HG02981 (cell line): ENCODE data around the gene CD8B2.
"Not testable (repeated sequence)": the region's sequence is repeated elsewhere in the genome, so short reads cannot be mapped to it uniquely, and the experiment has no call there.

Source experiments
- ATAC-seq: cut with Tn5 transposase; IDR thresholded peaks from one replicate; pipeline ENCODE4 v1.9.1; 2021; ENCODE audit warnings: mild to moderate bottlenecking, moderate library complexity; ENCODE audit not compliant: unreplicated experiment

The CD8B2 gene

DNA sequence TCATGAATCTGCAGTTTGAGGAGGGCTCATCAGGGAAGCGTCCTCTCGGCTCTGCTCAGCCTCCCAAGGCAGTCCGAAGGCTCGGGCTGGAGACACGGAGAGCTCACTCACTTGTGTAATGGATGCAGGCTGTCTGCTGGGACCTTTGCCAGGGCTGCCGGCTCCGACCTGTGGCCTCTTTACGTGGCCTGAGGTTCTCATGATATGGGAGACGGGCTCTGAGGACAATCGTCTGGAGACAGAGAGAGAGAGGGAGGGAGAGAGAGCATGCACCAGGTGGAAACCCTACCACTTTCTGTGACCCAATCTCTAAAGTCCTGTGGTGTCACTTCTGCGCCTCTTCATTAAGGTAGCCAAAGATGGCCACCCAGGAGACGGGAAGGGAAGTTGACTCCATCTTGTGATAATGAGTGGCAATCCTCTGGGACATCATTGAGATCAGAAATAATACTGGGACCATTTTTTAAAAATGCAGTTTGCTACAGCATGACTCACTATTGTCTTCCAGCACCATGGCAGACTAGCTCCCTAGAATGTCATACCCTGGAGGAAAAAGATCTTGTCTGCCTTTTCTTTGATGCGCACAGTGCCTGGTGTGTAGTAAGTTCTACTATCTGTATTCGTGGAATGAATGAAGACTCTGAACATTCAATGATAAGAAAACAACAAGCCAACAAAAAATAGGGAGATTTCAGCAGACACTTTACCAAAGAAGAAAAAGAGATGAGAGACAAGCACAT, 60.2 kb downstream of the CD8B2 start:
- ATAC-seq, result no peak

DNA sequence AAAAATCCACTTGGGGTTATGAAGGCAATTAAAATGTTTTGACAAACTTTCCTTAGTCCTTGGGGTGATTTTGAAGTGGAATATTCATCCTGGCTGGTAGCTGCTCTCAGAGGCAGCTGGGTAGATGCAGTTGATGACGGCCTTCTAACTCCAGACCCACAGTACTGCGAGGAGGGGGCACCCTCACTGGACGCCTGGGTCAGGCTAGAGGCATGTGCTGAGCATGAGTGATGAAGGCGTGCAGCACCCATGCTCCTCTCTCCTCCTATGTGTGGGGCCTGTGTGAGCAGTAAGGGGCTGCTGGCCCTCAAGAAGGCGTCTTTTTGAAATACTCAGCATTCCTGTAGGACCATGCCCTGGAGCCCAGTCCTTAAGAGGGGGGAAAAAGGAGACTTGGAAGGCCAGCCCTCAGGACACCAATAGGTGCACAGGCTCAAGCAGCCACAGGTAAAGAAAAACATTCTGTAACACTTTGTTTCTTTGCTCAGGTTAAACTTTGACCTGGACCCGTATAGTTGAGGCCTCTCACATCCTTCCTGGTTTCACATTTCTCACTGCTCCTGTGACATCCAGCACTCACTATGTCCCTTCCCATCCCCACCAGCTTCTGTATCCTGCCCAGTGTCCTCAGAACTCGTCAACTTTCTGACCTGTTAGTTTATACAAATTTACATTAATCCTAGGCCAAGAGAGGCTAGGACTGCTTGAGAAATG, 64.4 kb downstream of the CD8B2 start:
- ATAC-seq, result no peak

DNA sequence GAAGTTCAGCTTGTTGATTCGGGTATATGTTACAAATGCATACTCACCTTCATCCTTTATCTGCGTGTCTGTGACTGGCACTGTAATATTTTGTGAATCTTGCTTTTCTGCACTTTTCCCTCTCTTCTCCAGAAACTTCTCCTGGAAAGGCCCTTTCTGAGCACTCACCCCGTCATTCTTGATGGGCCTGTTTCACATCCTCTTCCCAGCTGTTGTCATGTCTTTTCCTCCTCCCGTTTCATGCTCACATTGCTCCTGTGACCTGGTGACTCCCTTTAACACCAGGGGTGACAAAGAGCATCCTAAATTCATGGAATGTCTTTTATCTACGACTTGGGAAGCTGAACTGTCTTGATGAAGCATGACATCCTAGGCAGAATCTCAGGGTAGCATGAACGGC, 65.8 kb downstream of the CD8B2 start:
- no peak for ATAC-seq

DNA sequence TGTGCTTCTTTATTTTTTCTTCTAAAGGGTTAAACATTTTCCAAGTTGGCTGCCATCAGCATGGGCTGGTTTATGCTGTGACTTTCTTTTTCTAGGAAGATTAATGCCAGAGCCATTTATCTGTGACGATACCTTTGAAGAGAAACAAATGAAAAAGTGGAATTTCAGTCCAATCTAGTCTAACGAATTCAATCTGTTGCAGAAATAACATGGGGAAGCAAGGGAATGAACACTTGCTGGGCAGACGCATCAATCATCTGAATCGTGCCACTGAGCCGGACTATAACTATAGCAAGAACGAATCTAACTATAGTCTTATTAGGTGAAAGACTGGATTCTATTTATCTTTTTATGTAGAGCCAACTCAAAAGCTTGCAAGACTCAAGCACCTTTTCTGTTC, 66.2 kb downstream of the CD8B2 start:
- ATAC-seq, result no peak

DNA sequence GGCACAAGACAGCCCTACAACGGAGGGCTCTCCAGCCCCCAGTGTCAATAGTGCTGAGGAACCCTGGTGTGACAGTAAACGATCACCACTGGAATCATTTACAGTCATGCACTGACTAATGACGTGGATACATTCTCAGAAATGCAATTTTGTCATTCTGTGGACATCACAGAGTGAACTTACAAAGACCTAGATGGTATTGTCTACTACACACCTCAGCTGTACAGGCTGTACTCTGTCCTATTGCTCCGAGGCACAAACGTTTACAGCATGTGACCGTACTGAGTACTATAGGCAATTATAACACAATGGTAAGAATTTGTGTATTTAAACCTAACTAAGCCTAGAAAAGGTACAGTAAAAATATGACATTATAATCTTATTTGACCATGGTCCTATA, 67.2 kb downstream of the CD8B2 start:
- no peak for ATAC-seq

DNA sequence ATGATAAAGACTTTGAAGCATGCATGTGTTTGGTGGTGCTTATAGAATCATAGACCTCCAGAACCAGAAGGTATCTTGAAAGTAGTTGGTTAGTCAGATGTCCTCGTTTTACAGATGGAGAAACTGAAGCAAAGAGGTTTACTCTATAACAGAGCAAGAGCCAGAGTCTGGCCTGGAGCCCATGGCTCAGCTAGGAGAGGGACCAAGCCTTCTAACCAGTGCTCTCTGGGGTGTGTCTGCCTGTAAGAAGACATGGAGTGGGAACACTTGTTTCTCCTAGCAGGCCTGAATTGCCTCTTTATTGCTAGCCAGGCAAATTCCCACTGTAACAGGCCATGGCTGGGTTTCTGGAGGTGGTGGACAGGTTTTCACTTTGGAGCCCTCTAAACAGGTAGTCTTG, 67.9 kb downstream of the CD8B2 start:
- ATAC-seq, result no peak

DNA sequence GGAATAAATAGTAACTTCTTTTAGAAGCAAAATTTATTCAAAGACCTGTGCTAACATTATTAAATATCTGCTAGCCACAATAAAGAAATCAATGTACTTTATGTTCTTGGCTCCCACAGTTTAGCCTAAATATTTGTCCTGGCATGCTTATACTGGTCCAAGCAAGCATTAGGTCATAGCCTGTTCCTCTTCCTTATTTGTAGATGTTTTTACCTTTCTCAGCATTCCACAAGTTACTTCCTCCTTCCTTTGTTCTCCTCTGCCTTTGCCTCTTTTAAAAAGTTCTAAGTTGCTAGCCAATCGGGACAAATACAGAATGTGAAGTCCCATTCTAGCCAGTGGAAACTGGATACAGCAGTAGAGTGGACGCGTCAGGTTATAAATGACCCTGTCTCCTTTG, 72.6 kb downstream of the CD8B2 start:
- ATAC-seq, result not testable (repeated sequence)

DNA sequence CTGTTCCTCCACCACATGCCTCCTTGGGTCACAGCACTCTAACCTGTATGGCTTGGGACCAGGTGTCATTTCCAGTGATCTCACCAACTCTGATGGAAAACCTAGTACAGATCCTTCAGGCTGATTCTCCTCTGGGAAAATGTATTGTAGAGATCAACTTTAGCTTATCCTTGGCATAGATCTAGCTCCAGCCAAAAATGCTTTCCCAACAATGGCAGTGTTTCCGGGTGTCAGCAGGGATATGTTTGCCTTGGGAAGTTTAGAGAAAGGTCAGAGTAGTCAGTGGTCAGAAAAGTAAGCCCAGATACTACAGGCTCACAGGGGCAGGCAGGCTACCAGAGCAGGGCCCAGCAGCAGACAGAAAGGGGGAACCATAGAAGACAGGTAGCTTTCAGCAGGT, 73.6 kb downstream of the CD8B2 start:
- no peak for ATAC-seq

DNA sequence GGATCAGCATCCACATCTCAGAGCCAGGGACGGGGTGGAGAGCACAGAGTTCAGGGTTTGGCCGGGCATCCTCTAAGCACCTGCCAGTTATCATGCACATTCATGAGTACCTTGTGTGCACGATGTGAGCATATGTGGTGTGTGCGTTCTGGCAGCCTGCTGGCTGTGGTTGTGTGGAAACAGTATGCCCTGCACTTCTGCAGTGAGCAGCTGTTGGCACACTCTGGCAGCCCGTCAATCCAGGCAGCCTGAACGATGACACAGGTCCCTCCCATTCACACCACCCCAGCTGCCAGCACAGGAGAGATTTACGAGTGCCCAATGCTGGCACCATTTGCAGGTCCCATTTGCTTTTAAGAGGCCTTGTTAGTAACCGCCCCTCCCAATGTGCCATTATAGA, 74.2 kb downstream of the CD8B2 start:
- no peak for ATAC-seq

DNA sequence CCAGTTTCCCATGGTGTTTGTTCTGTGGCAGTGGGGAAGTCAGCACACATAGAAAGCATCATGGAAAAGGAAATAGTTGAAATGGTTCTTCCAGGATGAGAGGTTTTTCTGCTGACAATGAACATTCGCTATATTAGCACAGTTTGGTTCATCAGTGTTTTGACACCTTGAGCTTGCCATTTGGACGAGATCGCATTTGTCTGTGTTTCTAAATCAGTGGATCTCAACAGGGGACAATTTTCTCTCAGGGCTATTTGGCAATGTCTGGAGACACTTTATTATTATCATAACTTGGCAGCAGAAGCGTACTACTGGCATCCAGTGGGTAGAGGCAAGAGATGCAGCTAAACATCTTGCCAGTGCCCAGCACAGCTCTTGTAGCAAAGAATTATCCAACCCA, 74.6 kb downstream of the CD8B2 start:
- ATAC-seq, result no peak

DNA sequence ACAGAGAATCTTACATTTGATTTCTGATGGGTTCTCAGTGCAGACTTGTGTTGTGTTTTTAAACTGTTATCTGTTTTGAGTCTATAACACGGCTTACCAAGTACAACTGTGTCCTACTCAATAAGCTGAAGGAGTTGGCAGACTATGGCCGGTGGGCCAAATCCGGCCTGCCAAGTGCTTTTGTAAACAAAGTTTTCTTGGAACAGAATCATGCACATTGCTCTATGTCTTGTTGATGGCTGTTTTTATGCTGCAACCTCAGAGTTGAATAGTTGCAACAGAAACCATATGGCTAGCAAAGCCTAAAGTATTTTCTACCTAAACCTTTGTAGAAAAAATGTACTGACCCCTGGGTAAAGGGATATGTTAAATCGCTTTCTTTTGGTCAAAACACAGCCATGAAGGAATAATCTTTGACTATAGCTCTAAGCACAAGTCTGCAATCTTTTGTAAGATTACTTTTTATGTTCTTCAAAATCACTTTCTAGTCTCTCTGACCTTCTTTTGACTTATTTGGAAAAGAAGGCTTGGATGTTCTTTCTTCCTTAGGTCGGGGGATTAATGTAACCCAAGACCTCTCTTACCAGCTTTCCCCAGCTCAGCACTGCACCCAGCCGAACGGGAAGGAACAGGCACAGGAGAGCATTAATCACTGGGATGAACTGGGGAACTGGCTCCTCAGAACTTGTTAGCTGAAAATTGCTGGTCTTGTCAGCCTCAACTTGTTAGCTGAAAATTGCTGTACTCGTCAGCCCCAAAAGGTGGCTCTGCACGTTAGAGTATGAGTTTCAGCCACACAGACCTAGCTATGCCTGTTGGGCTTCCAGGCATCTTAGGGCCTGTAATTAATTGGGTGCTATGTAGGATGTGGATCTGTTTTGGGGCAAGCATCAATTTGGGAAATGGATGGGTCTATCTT, 75.4 kb downstream of the CD8B2 start:
- ATAC-seq, result no peak

DNA sequence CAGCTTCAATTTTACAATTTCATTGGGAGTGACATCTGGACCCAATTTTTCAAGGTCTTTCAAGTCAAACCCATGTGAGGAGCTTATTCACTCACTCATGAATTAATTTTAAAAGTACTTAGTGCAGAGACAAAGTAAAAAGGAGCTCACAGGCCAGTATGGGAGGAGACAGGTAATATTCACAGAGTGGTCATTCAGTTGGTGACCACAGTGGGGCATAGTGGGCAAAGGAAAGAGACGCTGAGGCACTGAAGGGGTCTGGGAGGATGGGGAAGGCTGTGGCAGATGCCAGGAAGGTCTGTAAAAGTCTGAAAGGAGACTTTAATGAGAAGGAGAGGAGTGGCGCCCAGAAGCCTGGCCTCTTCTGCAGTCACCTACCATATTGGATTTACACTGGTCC, 76.0 kb downstream of the CD8B2 start:
- no peak for ATAC-seq

DNA sequence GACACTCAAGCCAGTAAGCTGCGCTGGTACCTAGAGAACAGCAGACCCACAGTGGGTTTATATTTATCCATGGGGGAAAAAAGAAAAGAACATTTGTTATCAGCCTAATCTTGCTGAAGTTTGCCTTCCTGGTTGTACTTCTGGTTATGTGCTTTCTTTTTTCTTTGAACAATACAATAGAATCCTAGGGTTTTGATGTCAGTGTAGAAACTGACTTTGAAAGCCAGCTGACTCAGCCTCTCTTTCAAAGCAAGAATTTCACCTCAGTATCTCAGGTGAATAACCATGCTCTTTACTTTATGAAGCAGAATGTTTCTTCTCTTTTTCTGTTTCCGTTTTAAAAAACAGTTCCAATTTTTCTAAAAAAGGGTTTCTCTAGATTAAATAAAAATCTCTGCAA, 78.4 kb downstream of the CD8B2 start:
- no peak for ATAC-seq

DNA sequence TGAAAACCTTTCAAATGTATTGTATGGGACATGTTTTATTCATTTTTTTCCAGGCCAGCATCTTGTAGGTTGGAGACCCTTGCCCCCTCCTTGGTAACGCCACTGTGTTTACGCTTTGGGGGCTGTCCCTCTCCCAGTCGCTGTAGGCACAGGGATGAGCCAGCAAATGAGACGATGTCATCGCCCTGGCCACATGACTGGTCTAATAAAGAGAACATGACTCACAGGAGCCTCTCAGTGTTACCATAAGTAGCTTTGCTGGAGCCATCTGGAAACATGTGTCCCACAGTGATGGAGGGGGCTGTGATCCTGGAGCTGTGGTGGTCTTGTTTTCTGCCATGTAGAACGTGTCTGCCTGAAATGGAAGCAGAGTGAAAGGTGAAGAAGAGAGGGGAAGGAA, 78.9 kb downstream of the CD8B2 start:
- no peak for ATAC-seq

DNA sequence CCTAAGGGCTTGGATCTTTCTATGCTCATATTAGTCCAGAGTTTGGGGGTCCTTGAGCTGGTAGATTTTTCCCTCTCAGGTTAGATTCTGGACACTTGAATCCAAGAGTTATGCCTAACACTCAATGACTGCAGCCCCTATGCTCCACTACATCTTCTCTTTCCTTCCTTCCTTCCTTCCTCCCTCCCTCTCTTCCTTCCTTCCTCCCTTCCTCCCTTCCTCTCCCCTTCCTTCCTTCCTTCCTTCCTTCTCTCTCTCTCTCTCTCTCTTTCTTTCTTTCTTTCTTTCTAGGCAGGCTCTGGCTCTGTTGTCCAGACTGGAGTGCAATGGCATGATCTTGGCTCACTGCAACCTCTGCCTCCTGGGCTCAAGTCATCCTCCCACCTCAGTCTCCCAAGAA, 79.3 kb downstream of the CD8B2 start:
- not testable (repeated sequence) for ATAC-seq

DNA sequence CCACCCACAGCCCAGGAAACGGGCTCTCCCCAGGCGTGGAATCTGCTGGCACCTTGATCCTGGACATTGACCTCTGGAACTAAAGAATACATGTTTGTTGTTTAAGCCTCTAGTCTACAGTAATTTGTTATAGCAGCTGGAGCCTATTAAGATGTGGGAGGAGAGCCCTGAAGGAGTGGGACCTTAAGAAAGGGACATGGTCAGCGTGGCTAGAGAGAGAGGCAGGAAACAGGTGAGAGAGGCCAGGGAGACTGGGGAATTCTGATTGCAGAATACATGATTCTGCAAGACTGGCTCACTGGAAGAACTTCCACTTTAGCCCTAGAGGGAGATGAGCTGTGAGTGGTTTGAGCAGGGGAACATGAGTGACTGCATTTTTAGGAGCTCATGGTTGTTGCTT, 83.2 kb downstream of the CD8B2 start:
- no peak for ATAC-seq
